Mucosa of stomach (tissue), 1 donor: ENCODE results near the gene PMM1.
"Not testable (repeated sequence)": the region's sequence is repeated elsewhere in the genome, so short reads cannot be mapped to it uniquely, and the experiment has no call there.

ENCODE experiments used
- H3K27me3 ChIP-seq: one replicate; pipeline ENCODE4 v1.7.0; 2013; ENCODE audit warnings: mild to moderate bottlenecking, low read length; ENCODE audit not compliant: control insufficient read depth, insufficient read depth
- H3K36me3 ChIP-seq: one replicate; pipeline ENCODE4 v1.7.0; 2013; ENCODE audit warnings: low read length; ENCODE audit not compliant: control insufficient read depth, insufficient read depth
- H3K4me1 ChIP-seq: one replicate; pipeline ENCODE4 v1.7.0; 2013; ENCODE audit warnings: mild to moderate bottlenecking, low read length; ENCODE audit not compliant: control insufficient read depth, insufficient read depth
- H3K4me3 ChIP-seq: one replicate; pipeline ENCODE4 v1.7.0; 2013; ENCODE audit warnings: low read length
- H3K9ac ChIP-seq: one replicate; pipeline ENCODE4 v1.7.0; 2013; ENCODE audit warnings: mild to moderate bottlenecking, low read length, moderate library complexity
- H3K9me3 ChIP-seq: one replicate; pipeline ENCODE4 v1.7.0; 2013; ENCODE audit warnings: mild to moderate bottlenecking, low read length, moderate library complexity; ENCODE audit not compliant: control insufficient read depth
- donor health status: Pancreatic carcinoma.

The PMM1 gene

DNA sequence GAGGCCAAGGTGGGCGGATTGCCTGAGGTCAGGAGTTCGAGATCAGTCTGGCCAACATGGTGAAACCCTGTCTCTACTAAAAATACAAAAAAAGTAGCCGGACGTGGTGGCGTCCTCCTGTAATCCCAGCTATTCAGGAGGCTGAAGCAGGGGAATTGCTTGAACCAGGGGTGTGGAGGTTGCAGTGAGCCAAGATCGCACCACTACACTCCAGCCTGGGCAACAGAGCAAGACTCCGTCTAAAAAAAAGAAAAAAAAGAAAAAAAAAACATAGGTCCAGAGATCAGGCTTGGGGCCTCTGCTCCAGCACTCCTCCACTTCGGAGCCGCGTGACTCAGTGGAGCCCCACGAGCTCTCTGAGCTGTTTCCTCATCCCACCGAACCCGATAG is 31.4 kb downstream of the PMM1 start:
- H3K4me1 ChIP-seq, H3K27me3 ChIP-seq, H3K9ac ChIP-seq, H3K9me3 ChIP-seq, H3K4me3 ChIP-seq, H3K36me3 ChIP-seq: not testable (repeated sequence)

DNA sequence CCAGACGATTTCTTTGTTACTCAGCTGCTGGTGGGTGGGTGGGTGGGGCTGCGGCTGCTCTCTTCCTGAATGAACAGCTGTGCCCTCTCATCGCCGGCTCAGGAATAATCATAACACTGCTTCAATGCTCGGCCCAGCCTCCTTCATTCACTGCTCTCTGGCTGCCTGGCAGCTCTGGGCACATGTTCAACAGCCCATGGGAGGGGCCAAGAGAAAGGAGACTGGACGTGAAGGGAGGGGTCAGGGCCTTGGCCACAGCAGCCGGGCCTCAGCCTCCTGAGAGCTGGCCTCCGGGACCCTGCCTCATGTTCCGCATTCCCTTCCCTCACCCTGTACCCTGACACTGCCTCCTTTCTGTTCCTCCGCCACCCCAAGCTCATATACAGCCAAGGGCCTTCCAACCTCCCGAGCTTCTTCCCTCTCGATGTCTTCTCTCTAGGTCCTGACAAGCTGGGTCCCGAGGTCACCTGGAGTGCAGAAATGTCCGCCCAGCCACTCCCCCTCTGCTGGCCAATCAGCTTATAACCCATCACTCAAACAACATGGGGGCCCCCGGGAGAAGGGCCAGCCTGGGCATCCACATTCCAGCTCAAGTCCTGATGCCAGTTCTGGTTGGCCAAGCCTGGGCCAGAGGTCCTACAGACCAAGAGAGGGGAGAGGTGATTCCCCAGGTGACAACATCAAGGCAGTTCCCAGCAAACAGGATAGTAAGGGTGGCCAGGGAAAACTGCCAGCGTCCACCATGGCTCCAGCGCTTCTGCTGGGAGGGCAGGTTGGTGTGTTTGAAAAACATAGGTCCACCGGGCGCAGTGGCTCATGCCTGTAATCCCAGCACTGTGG is 32.0 kb downstream of the PMM1 start:
- Histone ChIP-seq H3K4me1 (peaks cover 9% of the 10 kb centered on the region), H3K9me3 (no peaks in the 10 kb centered on the region), H3K9ac (no peak overlapping the region), H3K36me3 (no peaks in the 10 kb centered on the region), H3K4me3 (no peak overlapping the region), H3K27me3 (peaks cover 3% of the 10 kb centered on the region)

DNA sequence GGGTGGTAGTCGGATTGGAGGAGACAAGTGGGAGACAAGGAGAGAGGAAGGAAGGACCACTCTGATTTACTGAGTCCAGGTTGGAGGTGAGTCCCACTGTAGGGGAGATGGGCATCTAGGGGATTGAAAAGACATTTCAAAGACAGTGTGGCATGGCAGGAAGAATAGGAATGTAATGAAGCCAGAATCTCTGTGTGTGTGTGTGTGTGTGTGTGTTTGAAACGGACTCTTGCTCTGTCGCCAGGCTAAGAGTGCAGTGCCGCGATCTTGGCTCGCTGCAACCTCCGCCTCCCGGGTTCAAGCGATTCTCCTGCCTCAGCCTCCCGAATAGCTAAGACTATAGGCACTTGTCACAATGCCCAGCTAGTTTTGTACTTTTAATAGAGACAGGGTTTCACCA is 33.1 kb downstream of the PMM1 start:
- Histone ChIP-seq H3K4me1 (peaks cover 9% of the 10 kb centered on the region), H3K9ac (no peak overlapping the region), H3K36me3 (no peaks in the 10 kb centered on the region), H3K4me3 (no peak overlapping the region), H3K27me3 (peaks cover 1% of the 10 kb centered on the region), H3K9me3 (no peaks in the 10 kb centered on the region)

DNA sequence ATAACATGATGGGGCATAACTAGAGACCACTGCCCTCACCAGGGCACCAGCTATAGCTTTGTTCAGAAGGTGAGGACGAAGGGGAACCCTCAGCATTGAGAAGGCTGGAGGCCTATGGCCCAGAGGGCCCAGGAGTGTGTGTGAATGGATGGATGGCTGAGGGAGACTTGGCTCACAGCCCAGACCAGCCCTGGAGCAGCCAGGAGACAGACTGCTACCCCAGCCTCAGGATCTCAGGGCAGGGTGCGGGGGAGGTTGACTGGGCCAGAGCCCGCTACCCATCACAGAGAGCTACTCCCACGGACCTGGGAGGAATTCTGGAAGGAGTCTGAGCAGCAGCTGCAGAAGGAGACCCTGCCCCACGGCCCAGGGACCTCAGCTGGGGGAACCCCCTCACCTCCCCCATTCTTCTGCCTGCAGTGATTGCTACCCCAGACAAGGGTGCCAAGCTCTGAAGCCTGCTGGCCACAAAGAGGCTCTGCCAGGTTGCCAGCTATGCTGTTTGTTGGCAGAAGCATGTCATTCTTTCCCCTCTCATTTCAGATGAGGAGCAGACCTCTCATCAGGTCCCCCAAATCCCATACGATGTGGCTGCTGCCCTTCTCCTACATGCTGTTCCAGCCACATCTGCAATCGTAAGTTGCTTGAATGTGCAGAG is 34.2 kb downstream of the PMM1 start:
- Histone ChIP-seq H3K27me3 (no peaks in the 10 kb centered on the region), H3K4me1 (peaks cover 9% of the 10 kb centered on the region), H3K4me3 (no peak overlapping the region), H3K9ac (no peak overlapping the region), H3K36me3 (no peaks in the 10 kb centered on the region), H3K9me3 (no peaks in the 10 kb centered on the region)

DNA sequence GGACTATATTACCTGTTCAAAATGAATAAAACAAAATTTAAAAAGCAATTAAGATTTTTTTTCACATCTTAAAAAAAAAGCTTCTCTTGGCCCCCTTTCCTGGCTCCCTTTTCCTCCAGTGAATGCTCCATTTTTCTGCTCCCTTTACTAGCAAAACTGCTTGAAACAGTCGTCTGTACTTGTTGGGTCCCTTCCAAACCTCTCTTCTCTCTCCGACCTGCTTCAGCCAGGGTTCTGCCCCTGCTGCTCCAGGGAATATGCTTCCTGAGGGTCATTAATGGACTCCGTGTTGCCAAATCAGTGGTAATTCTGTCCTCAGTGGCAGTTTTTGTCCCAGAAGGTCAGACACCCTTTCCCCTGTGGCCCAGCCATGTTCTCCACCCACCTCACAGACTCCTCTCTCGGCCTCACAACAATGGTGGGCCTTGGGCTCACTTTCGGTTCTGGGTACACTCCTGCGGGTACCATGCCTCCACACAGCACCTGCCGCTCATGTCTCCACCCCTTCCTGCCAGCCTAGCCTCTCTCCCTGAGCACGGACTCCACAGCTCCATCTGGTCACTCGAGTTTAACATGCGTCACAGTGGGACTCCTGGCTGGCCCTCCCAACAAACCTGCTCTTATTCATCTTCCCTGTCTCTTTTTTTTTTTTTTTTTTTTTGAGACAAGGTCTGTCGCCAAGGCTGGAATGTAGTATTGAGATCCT is 37.6 kb downstream of the PMM1 start:
- Histone ChIP-seq H3K9me3 (no peaks in the 10 kb centered on the region), H3K9ac (no peak overlapping the region), H3K36me3 (no peaks in the 10 kb centered on the region), H3K4me1 (peaks cover 2% of the 10 kb centered on the region), H3K4me3 (no peak overlapping the region), H3K27me3 (no peaks in the 10 kb centered on the region)

DNA sequence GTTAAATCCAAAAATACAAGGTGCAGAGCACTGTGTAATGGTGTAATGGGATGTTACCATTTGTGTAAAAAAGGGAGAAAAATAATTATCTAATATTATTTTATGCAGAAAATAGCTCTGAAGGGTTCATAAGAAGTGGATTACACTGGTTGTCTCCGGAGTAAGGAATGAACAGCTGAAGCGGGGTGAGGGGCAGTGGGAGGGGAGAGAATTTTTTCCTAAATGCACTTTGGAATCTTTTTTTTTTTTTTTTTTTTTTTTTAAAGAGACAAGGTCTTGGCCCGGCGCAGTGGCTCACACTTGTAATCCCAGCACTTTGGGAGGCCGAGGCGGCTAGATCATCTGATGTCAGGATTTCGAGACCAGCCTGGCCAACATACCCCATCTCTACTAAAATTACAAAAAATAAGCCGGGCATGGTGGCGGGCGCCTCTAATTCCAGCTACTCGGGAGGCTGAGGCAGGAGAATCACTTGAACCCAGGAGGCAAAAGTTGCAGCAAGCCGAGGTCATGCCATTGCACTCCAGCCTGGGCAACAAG is 38.6 kb downstream of the PMM1 start:
- no peaks in the 10 kb centered on the region for H3K9me3 ChIP-seq
- no peaks in the 10 kb centered on the region for H3K27me3 ChIP-seq
- no peaks in the 10 kb centered on the region for H3K4me1 ChIP-seq
- no peak overlapping the region for H3K9ac ChIP-seq
- H3K4me3 ChIP-seq: no peak overlapping the region
- H3K36me3 ChIP-seq: no peaks in the 10 kb centered on the region

DNA sequence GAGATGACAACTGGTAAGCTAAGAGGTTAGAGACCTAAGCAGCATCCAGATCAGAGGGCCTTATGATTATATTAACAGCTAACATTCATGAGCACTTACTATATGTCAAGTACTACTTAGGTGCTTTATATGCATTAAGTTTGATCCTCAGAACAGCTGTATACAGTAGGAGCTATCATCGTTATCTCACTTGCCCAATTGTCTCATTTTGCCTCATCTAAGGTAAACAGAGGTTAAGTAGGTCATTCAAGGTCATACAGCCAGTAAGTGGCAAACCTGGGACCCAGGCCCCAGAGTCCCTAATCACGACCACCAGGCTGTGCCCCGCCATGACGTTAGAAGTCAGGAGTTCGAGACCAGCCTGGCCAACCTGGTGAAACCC is 40.8 kb downstream of the PMM1 start:
- no peak overlapping the region for H3K4me3 ChIP-seq
- H3K4me1 ChIP-seq: peaks cover under 1% of the 10 kb centered on the region
- no peak overlapping the region for H3K9ac ChIP-seq

DNA sequence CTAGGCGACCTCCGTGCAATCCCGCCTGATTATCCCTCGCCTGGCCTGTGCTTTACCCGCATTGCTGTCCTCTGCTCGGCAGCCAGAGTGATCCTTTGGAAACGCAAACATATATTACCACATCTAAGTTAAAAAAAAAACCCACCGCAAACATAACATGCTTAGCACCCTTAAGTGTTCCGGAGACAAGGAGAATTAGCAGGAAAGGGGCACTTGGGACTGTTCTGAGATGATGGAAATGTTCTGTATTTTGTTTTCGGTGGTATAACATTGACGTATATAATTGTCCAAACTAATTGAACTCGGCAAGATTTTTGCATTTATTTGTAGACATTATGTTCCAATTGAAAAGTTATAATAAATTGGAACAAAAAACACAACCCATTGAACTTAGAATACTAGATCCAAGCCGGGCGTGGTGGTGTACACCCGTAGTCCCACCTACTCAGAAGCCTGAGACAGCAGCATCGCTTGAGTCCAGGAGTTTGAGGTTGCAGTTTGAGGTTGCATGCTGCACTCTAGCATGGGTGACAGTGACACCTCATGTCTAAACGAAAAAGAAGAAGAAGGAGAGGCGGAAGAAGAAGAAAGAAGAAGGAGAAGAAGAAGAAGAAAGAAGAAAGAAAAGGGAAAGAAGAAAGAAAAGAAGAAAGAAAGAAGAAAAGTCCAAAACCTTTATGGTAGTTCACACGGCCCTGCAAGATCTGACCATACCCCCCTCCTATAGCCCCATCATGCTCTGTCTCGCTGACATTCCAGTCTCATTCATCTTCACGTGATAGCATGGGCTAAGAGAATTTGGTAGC is 44.8 kb downstream of the PMM1 start:
- H3K9me3 ChIP-seq: no peaks in the 10 kb centered on the region
- peaks cover 15% of the 10 kb centered on the region for H3K4me1 ChIP-seq
- H3K4me3 ChIP-seq: peak overlapping the region; percentile 80
- H3K36me3 ChIP-seq: no peaks in the 10 kb centered on the region
- H3K9ac ChIP-seq: no peak overlapping the region
- no peaks in the 10 kb centered on the region for H3K27me3 ChIP-seq

More for the DNA sequence above, 40.8 kb downstream of the PMM1 start:
- Histone ChIP-seq H3K36me3 (no peaks in the 10 kb centered on the region), H3K9me3 (no peaks in the 10 kb centered on the region), H3K27me3 (no peaks in the 10 kb centered on the region)

DNA sequence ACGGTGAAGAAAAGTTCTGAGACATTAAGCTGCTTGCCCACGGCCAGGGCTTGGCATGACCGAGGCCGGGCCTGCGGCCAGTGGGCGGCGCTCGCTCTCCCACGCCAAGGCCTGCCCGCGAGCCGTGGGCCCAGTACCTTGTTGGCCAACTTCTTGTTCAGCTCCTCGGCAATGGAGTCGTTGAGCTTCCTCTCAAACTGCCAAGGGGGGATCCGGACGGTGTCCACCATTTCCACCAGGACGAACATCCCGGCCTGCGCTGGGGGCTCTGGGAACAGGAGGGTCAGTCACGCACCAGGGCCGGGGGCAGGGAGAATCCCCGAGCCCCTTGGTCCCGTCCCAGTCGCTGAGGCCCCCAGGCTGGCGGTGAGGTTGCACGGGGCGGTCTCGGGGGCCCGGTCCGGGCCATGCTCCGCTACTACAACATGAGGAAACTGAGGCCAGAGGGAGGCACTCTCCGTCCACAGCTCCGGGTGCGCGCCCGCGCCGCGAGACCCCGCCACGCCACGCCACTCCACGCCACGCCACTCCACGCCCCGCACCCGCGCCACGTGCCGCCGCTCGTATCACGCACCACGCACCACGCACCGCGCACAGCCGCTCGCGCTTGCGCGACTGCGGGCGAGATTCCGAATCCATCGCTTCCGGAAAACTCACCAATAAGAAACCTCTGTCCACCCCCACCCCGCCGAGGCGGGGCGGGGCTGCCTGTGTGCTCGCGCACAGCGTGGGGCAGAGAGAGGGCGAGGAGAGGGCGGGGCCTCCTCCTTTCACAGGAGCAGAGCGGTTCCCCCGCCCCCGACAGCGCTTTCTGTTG is 45.6 kb downstream of the PMM1 start, which contains the start of gene POLR3H:
Gene POLR3H (minus strand): TSS at position 617 of the 817 bp plus-strand sequence. CDS start 369 bp downstream, at position 248.
- Histone ChIP-seq H3K9ac (peak within 1 kb of the TSS; percentile 82), H3K27me3 (no peaks in the 10 kb centered on the region), H3K36me3 (no peaks in the 10 kb centered on the region), H3K4me3 (peak within 1 kb of the TSS; percentile 80), H3K9me3 (no peaks in the 10 kb centered on the region), H3K4me1 (peaks cover 15% of the 10 kb centered on the region)

DNA sequence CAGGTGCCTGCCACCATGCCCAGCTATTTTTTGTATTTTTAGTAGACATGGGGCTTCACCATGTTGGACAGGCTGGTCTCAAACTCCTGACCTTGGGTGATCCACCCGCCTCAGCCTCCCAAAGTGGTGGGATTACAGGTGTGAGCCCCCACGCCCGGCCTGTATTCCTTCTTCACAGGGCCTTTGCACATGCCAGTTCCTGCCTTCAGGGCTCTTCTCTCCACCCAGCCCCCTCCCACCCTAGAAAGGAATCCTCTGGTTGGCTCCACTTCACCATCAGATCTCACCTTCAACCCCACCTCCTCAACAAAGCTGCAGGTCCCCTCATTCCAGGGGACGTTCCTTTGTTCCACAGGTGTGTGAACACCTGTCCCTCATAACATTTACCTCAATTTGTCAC is 47.4 kb downstream of the PMM1 start:
- Histone ChIP-seq H3K9ac (no peak overlapping the region), H3K4me1 (peaks cover 15% of the 10 kb centered on the region), H3K36me3 (no peaks in the 10 kb centered on the region), H3K27me3 (no peaks in the 10 kb centered on the region), H3K9me3 (no peaks in the 10 kb centered on the region), H3K4me3 (no peak overlapping the region)

DNA sequence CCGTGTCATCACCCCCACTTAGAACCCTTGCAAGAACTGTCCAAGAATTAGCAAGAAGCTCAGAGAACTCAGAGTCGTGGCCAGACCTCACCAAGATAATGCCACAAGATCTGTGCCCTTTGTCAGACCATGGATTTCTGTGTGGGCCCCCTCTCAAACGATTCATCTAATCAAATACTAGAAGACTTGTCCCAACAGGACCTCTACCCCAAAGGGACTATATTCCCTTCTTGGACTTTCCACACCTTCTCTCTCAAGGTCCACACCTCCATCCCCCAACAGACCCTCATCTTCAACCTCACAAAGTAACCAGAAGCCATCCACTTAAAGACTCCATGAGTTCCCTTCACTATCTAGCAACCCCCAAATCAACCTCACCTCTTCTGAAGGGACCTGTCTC is 48.2 kb downstream of the PMM1 start:
- Histone ChIP-seq H3K4me1 (peaks cover 15% of the 10 kb centered on the region), H3K36me3 (no peaks in the 10 kb centered on the region), H3K9ac (no peak overlapping the region), H3K27me3 (no peaks in the 10 kb centered on the region), H3K4me3 (no peak overlapping the region), H3K9me3 (no peaks in the 10 kb centered on the region)
